ENCODE data around the gene GIGYF1. TPM values are rescaled to one million over a fixed set of nuclear protein-coding genes. Genes with fewer than 3 reads are reported as not detected.

The GIGYF1 gene
- total and polyA plus RNA-seq, 2 of the 13 experiments (the other 11 are each of a cell fraction or from before 2014, with no cell fraction given) = 7.6 to 16.1 TPM

GRCh38 chr7:100705320-100705752 is 11.3 kb upstream of the GIGYF1 start (continued):
- TF ChIP-seq MTERF4 (CRISPR knock-in tag; IDR thresholded peaks at IDR 0.05) (peak; percentile 82; the same call in 1 of the 2 replicates), GLI4 (CRISPR knock-in tag; IDR thresholded peaks at IDR 0.05; ENCODE audit: borderline replicate concordance) (0 out of 2 replicates have a peak, but pooled peaks have one; percentile 90), ZNF383 (CRISPR knock-in tag; IDR thresholded peaks at IDR 0.05; ENCODE audit: borderline replicate concordance) (peak; percentile 88; the same call in 1 of the 2 replicates), ZNF205 (CRISPR knock-in tag; IDR thresholded peaks at IDR 0.05) (0 out of 2 replicates have a peak, but pooled peaks have one; percentile 23), CREB3 (CRISPR knock-in tag; IDR thresholded peaks at IDR 0.05) (peak; percentile 27; the same call in 1 of the 2 replicates), ZBTB40 (IDR thresholded peaks at IDR 0.05) (no peak), ZBTB40 (CRISPR knock-in tag; IDR thresholded peaks at IDR 0.05) (peak; percentile 25; the same call in 1 of the 2 replicates), ZNF446 (CRISPR knock-in tag; IDR thresholded peaks at IDR 0.05) (peak; percentile 84), AHR (CRISPR knock-in tag; IDR thresholded peaks at IDR 0.05) (0 out of 2 replicates have a peak, but pooled peaks have one; percentile 16), CHCHD3 (CRISPR knock-in tag; IDR thresholded peaks at IDR 0.05) (no peak)
- TF ChIP-seq, protein P1, sequence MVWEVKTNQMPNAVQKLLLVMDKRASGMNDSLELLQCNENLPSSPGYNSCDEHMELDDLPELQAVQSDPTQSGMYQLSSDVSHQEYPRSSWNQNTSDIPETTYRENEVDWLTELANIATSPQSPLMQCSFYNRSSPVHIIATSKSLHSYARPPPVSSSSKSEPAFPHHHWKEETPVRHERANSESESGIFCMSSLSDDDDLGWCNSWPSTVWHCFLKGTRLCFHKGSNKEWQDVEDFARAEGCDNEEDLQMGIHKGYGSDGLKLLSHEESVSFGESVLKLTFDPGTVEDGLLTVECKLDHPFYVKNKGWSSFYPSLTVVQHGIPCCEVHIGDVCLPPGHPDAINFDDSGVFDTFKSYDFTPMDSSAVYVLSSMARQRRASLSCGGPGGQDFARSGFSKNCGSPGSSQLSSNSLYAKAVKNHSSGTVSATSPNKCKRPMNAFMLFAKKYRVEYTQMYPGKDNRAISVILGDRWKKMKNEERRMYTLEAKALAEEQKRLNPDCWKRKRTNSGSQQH (CRISPR knock-in tag; IDR thresholded peaks at IDR 0.05; ENCODE audit: low read depth) = 0 out of 2 replicates have a peak, but pooled peaks have one; percentile 7

Data from HepG2 (cell line).